Kidney (tissue), 14 donors: Measurements from ENCODE around the gene DIAPH1. TPM values are rescaled to one million over a fixed set of nuclear protein-coding genes. Genes with fewer than 3 reads are reported as not detected.

ENCODE experiments used
- DNase-seq, 5 donors: peaks; one replicate each; pipeline ENCODE4 v3.0.0-alpha.2; 2013 to 2020
- FAIRE-seq: peaks from 2 replicates; lab custom pipeline; 2012; peaks lifted over from hg19 to GRCh38; lab: Jason Lieb, UNC
- H3K27ac ChIP-seq, 2 donors: one replicate each; pipeline ENCODE4 v1.7.0; 2013; ENCODE audit warnings: low read depth in 2 of 2, low read length in 2 of 2, inconsistent platforms in 1 of 2
- H3K27me3 ChIP-seq: one replicate; pipeline ENCODE4 v1.7.1; 2013; ENCODE audit warnings: low read length, inconsistent platforms; ENCODE audit not compliant: control insufficient read depth, insufficient read depth
- H3K36me3 ChIP-seq, 3 donors: one replicate each; pipeline versions ENCODE4 v1.7.0 to v1.7.1; 2013; ENCODE audit warnings: low read length in 3 of 3, control low read depth in 1 of 3, inconsistent platforms in 1 of 3; ENCODE audit not compliant: insufficient read depth in 3 of 3, control insufficient read depth in 2 of 3
- H3K4me1 ChIP-seq, 3 donors: one replicate each; pipeline versions ENCODE4 v1.7.0 to v1.7.1; 2013; ENCODE audit warnings: low read length in 3 of 3, inconsistent platforms in 1 of 3, low read depth in 1 of 3; ENCODE audit not compliant: control insufficient read depth in 2 of 3, insufficient read depth in 2 of 3
- H3K4me3 ChIP-seq, 3 donors: one replicate each; pipeline versions ENCODE4 v1.7.0 to v1.8.1; 2013; ENCODE audit warnings: low read length in 3 of 3, control low read depth in 1 of 3, inconsistent platforms in 1 of 3
- H3K9ac ChIP-seq, 3 donors: one replicate each; pipeline versions ENCODE4 v1.7.0 to v1.7.1; 2013; ENCODE audit warnings: low read length in 3 of 3, control low read depth in 1 of 3, inconsistent platforms in 1 of 3
- H3K9me3 ChIP-seq, 3 donors: one replicate each; pipeline versions ENCODE4 v1.7.0 to v1.7.1; 2013; ENCODE audit warnings: low read length in 3 of 3, control low read depth in 1 of 3, inconsistent platforms in 1 of 3; ENCODE audit not compliant: control insufficient read depth in 2 of 3, insufficient read depth in 1 of 3
- intact Hi-C: fragments of 100-400 bp; cut with DNase I; formaldehyde crosslinking; loops from one replicate; pipeline ENCODE4 v1.11.1; 2022
- polyA plus RNA-seq: library from polyadenylated mRNA; stranded (reverse); fragments of 350-450 nt; fragmentation: Illumina TruSeq; extraction: RNeasy Lipid Tissue Mini Kit (QIAGEN cat#74804); gene quantifications from one replicate; pipeline ENCODE4 v1.2.3, GENCODE V29; 2014; ENCODE audit warnings: low read depth, low replicate concordance; ENCODE audit not compliant: insufficient read depth
- total RNA-seq: library from RNA; stranded (reverse); fragmentation: NEBNext Ultra II Directional; extraction: Animal tissue kit (Norgen Biotek cat#: 25700); gene quantifications from one replicate; pipeline ENCODE4 v1.2.1, GENCODE V29; 2021
- TF ChIP-seq, protein P1 (sequence below): IDR thresholded peaks from 3 replicates; pipeline ENCODE4 v1.5.1; 2012; ENCODE audit warnings: mild to moderate bottlenecking, moderate library complexity, borderline replicate concordance; ENCODE audit not compliant: insufficient read depth; ENCODE audit errors: extremely low read depth
- donor health status: control.
- donor health status: control.
- donor health status: control.
- donor health status: control.
- donor health status: control.
- donor health status: DM: yes; HTN: yes; CAD: no.
- donor health status: Normal renal cell carcinoma (clear cell type).

The DIAPH1 gene
- total and polyA plus RNA-seq, 2 donors from 2014 or later = 60.6 to 156 TPM

DNA sequence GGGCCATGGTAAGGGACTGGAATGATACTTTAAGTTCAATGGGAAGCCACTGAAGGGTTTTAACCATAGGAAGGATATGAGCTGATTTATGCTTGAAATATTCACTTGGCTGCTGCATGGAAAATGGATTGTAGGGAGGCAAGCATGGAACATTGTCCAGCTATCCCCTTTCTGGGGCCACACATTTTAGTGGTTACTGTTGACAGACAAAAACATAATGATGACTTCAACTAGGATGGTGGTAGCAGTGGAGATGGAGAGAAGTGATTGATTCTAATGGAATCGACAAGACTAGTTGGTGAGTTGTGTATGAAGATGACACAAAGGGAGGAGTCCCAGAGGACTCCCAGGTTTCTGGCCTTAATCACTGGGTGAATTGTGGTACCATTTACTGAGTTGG is 38.6 kb upstream of the DIAPH1 start:
- intact Hi-C loops = no loop called here
- no peaks in the 10 kb centered on the region for H3K27me3 ChIP-seq
- no peak for FAIRE-seq
- H3K4me3 ChIP-seq = no peak overlapping the region
- TF ChIP-seq, protein P1, sequence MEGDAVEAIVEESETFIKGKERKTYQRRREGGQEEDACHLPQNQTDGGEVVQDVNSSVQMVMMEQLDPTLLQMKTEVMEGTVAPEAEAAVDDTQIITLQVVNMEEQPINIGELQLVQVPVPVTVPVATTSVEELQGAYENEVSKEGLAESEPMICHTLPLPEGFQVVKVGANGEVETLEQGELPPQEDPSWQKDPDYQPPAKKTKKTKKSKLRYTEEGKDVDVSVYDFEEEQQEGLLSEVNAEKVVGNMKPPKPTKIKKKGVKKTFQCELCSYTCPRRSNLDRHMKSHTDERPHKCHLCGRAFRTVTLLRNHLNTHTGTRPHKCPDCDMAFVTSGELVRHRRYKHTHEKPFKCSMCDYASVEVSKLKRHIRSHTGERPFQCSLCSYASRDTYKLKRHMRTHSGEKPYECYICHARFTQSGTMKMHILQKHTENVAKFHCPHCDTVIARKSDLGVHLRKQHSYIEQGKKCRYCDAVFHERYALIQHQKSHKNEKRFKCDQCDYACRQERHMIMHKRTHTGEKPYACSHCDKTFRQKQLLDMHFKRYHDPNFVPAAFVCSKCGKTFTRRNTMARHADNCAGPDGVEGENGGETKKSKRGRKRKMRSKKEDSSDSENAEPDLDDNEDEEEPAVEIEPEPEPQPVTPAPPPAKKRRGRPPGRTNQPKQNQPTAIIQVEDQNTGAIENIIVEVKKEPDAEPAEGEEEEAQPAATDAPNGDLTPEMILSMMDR = no peak
- H3K36me3 ChIP-seq = peaks cover 0 to 3% (median 2%) of the 10 kb centered on the region in 3 donors
- no peak overlapping the region for H3K27ac ChIP-seq
- H3K9me3 ChIP-seq = no peaks in the 10 kb centered on the region
- H3K9ac ChIP-seq = no peak overlapping the region
- no peaks in the 10 kb centered on the region for H3K4me1 ChIP-seq
- DNase-seq = no peak

DNA sequence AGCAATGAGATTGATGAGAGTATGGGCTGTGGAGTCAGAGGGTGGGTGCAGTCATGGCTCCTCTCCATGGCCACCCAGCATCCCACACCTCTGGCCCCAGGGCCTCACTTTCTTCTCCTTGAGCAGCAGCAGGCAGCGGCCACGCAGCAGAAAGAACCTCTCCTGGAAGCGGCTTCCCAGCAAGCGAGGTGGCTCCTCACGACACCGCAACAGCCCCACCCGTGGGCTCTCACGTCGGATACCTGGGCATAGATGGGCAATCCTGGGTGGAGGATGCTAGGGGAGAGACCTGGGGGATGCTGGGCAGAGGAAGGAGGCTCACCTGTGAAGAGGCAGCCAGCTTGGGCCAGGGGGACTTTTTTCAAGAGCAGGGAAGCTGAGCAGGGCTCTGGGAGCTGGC is 37.6 kb upstream of the DIAPH1 start:
- FAIRE-seq (no peak), DNase-seq (no peak)
- Histone ChIP-seq H3K9ac (no peak overlapping the region), H3K36me3 (peaks cover 0 to 3% (median 2%) of the 10 kb centered on the region in 3 donors), H3K27me3 (no peaks in the 10 kb centered on the region), H3K4me1 (peaks cover 0 to 2% (median 0%) of the 10 kb centered on the region in 3 donors), H3K4me3 (no peak overlapping the region), H3K9me3 (no peaks in the 10 kb centered on the region), H3K27ac (no peak overlapping the region)
- TF ChIP-seq, protein P1 = no peak
- intact Hi-C loops = no loop called here

DNA sequence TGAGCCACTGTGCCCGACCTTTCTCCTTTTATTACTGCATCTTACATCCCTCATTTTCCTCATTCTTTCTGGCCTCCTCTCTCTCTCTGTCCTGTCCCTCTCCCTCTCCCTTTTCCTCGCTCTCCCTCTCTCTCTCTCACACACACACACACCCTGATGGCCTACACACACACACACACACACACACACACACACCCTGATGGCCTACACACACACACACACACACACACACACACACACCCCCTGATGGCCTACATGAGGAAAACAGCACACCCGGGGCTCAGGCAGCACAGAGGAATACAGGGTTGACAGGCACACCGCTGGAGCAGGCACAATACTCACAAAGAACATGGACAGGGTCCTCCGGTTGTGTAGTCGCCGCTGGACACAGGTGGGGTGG is 36.2 kb upstream of the DIAPH1 start:
- intact Hi-C loops = no loop called here
- H3K9ac ChIP-seq = no peak overlapping the region
- FAIRE-seq = no peak
- no peak overlapping the region for H3K4me3 ChIP-seq
- H3K36me3 ChIP-seq = peaks cover 0 to 3% (median 0%) of the 10 kb centered on the region in 3 donors
- H3K9me3 ChIP-seq = no peaks in the 10 kb centered on the region
- no peaks in the 10 kb centered on the region for H3K27me3 ChIP-seq
- no peak for DNase-seq
- TF ChIP-seq, protein P1 = no peak
- no peak overlapping the region for H3K27ac ChIP-seq
- H3K4me1 ChIP-seq = peaks cover 0 to 4% (median 0%) of the 10 kb centered on the region in 3 donors

DNA sequence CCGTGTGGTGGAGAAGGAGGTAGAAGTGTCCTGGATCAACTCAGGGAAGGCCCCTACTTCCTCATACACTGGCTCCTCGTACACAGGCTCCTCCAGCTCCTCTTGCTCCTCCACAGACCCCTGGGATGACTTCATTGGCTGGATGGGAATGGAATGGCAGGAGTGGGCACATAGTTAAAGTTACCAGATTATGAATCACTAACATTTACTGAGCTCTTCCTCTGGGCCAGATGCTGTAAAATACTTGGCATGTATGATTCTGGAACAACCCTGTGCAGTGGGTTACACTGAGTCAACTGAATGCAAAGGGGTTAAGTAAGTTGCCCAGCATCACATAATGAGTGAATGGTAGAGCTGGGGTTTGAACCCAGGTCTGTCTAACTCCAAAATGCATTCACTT is 35.5 kb upstream of the DIAPH1 start:
- FAIRE-seq (no peak), DNase-seq (no peak)
- no peak overlapping the region for H3K4me3 ChIP-seq
- no peak overlapping the region for H3K27ac ChIP-seq
- TF ChIP-seq, protein P1 = no peak
- intact Hi-C loops = no loop called here
- no peaks in the 10 kb centered on the region for H3K9me3 ChIP-seq
- peaks cover 0 to 3% (median 0%) of the 10 kb centered on the region in 3 donors for H3K36me3 ChIP-seq
- H3K9ac ChIP-seq = no peak overlapping the region
- peaks cover 0 to 4% (median 0%) of the 10 kb centered on the region in 3 donors for H3K4me1 ChIP-seq
- no peaks in the 10 kb centered on the region for H3K27me3 ChIP-seq
